SK-N-MC (cell line): Measurements from ENCODE around the gene EXOC1.

Source experiments
- DNase-seq: peaks from one replicate; pipeline ENCODE4 v3.0.0-alpha.2; 2011; ENCODE audit warnings: low read depth, low spot score
- H3K27ac ChIP-seq: fragments of 200-600 bp; sonication (generic); 2 replicates; pipeline ENCODE4 v1.5.1; 2016; ENCODE audit warnings: mixed run types
- H3K36me3 ChIP-seq: fragments of 200-600 bp; sonication (generic); 2 replicates; pipeline ENCODE4 v1.6.1; 2017; ENCODE audit warnings: antibody characterized with exemption, low read length, mixed read lengths; ENCODE audit not compliant: insufficient read depth
- H3K4me3 ChIP-seq: fragments of 200-600 bp; sonication (generic); 2 replicates; pipeline ENCODE4 v1.5.1; 2016
- H3K9ac ChIP-seq: fragments of 200-600 bp; sonication (generic); 2 replicates; pipeline ENCODE4 v1.8.0; 2017; ENCODE audit warnings: mixed run types, mixed read lengths; ENCODE audit not compliant: insufficient read length
- H3K9me3 ChIP-seq: fragments of 200-600 bp; sonication (generic); 2 replicates; pipeline ENCODE4 v1.6.1; 2017; ENCODE audit warnings: low read depth, mild to moderate bottlenecking, antibody characterized with exemption, low read length, moderate library complexity, mixed read lengths
- EZH2 ChIP-seq: fragments of 200-600 bp; sonication (generic); IDR thresholded peaks from one replicate; pipeline ENCODE4 v1.6.1; 2017; ENCODE audit warnings: antibody characterized with exemption
- FOXP2 ChIP-seq: optimal IDR thresholded peaks from 2 replicates; pipeline ENCODE3; 2011; ENCODE audit warnings: mild to moderate bottlenecking, moderate library complexity; ENCODE audit not compliant: insufficient read depth; ENCODE audit errors: extremely low read length, control extremely low read depth
- POLR2AphosphoS5 ChIP-seq: IDR thresholded peaks from 2 replicates; pipeline ENCODE4 v1.6.1; 2012; ENCODE audit warnings: mild to moderate bottlenecking, low read depth, low read length, borderline replicate concordance

Gene EXOC1

GRCh38 chr4:55853484-55854046, at the start of gene EXOC1:
TSS of gene EXOC1 (plus strand) at chr4:55853648. CDS start at chr4:55858324, 4,676 bp downstream.
- Histone ChIP-seq H3K4me3 (peak within 1 kb of the TSS; percentile 93), H3K36me3 (peaks cover 11% of the 10 kb centered on the region; the same call in 1 of the 2 replicates), H3K9me3 (no peaks in the 10 kb centered on the region), H3K27ac (no peak within 1 kb of the TSS), H3K9ac (peak within 1 kb of the TSS; percentile 89)
- DNase-seq = peak; percentile 79
- TF ChIP-seq EZH2 (no peak), POLR2AphosphoS5 (peak; percentile 77), FOXP2 (no peak)

GRCh38 chr4:55807556-55807955, 45.9 kb upstream of the EXOC1 start:
- H3K36me3 ChIP-seq = no peaks in the 10 kb centered on the region
- no peak for DNase-seq
- no peak overlapping the region for H3K9ac ChIP-seq
- H3K9me3 ChIP-seq = no peaks in the 10 kb centered on the region
- no peak overlapping the region for H3K4me3 ChIP-seq
- TF ChIP-seq FOXP2 = no peak
- TF ChIP-seq POLR2AphosphoS5 = no peak
- no peak for TF ChIP-seq EZH2
- no peak overlapping the region for H3K27ac ChIP-seq

- Histone ChIP-seq H3K27ac (no peak overlapping the region), H3K9me3 (no peaks in the 10 kb centered on the region), H3K36me3 (no peaks in the 10 kb centered on the region), H3K9ac (no peak overlapping the region), H3K4me3 (no peak overlapping the region)
- TF ChIP-seq FOXP2 (no peak), EZH2 (no peak), POLR2AphosphoS5 (no peak)
- no peak for DNase-seq
Measured at GRCh38 chr4:55808186-55808585, 45.3 kb upstream of the EXOC1 start.

- DNase-seq = no peak
- no peaks in the 10 kb centered on the region for H3K36me3 ChIP-seq
- H3K9me3 ChIP-seq = no peaks in the 10 kb centered on the region
- H3K4me3 ChIP-seq = no peak overlapping the region
- no peak overlapping the region for H3K27ac ChIP-seq
- H3K9ac ChIP-seq = no peak overlapping the region
- TF ChIP-seq EZH2 (no peak), FOXP2 (no peak), POLR2AphosphoS5 (no peak)
Measured at GRCh38 chr4:55808632-55809031, 44.8 kb upstream of the EXOC1 start.

GRCh38 chr4:55817691-55818090, 35.8 kb upstream of the EXOC1 start:
- Histone ChIP-seq H3K9me3 (no peaks in the 10 kb centered on the region), H3K36me3 (no peaks in the 10 kb centered on the region), H3K4me3 (no peak overlapping the region), H3K27ac (no peak overlapping the region), H3K9ac (no peak overlapping the region)
- TF ChIP-seq POLR2AphosphoS5 = no peak
- TF ChIP-seq EZH2 = no peak
- no peak for TF ChIP-seq FOXP2
- no peak for DNase-seq

GRCh38 chr4:55819634-55820033, 33.8 kb upstream of the EXOC1 start, which contains the start of gene EXOC1L:
TSS of gene EXOC1L (plus strand) at chr4:55819790. CDS start at chr4:55820027, 237 bp downstream.
- Histone ChIP-seq H3K9ac (no peak within 1 kb of the TSS), H3K36me3 (no peaks in the 10 kb centered on the region), H3K27ac (no peak within 1 kb of the TSS), H3K9me3 (no peaks in the 10 kb centered on the region), H3K4me3 (no peak within 1 kb of the TSS)
- no peak for DNase-seq
- TF ChIP-seq FOXP2 = no peak
- no peak for TF ChIP-seq EZH2
- no peak for TF ChIP-seq POLR2AphosphoS5

- no peak for TF ChIP-seq EZH2
- no peak for TF ChIP-seq FOXP2
- no peak for TF ChIP-seq POLR2AphosphoS5
- no peaks in the 10 kb centered on the region for H3K9me3 ChIP-seq
- DNase-seq = no peak
- no peak overlapping the region for H3K4me3 ChIP-seq
- no peak overlapping the region for H3K9ac ChIP-seq
- H3K27ac ChIP-seq = no peak overlapping the region
- H3K36me3 ChIP-seq = no peaks in the 10 kb centered on the region
Measured at GRCh38 chr4:55820279-55820678, 33.2 kb upstream of the EXOC1 start.

- Histone ChIP-seq H3K4me3 (no peak overlapping the region), H3K9ac (no peak overlapping the region), H3K9me3 (no peaks in the 10 kb centered on the region), H3K36me3 (no peaks in the 10 kb centered on the region), H3K27ac (no peak overlapping the region)
- TF ChIP-seq FOXP2 = no peak
- no peak for TF ChIP-seq POLR2AphosphoS5
- TF ChIP-seq EZH2 = no peak
- no peak for DNase-seq
Measured at GRCh38 chr4:55822329-55822728, 31.1 kb upstream of the EXOC1 start.

GRCh38 chr4:55824865-55825264, 28.6 kb upstream of the EXOC1 start:
- Histone ChIP-seq H3K9ac (no peak overlapping the region), H3K9me3 (no peaks in the 10 kb centered on the region)
- TF ChIP-seq POLR2AphosphoS5 = no peak
- no peak for TF ChIP-seq FOXP2
- no peak for TF ChIP-seq EZH2

More at GRCh38 chr4:55824865-55825264, 28.6 kb upstream of the EXOC1 start:
- Histone ChIP-seq H3K27ac (no peak overlapping the region), H3K36me3 (no peaks in the 10 kb centered on the region), H3K4me3 (no peak overlapping the region)
- no peak for DNase-seq
